A549 (cell line): ENCODE results near the gene CA10. TPM values are rescaled to one million over a fixed set of nuclear protein-coding genes. Genes with fewer than 3 reads are reported as not detected.

Experiments
- ATAC-seq, 2 experiments: fragments of 200-7000 bp in 1 of 2; fragments of >200 bp in 1 of 2; cut with Nextera tagmentation in 1 of 2; cut with Tn5 transposase in 1 of 2; 3 replicates each; pipeline versions ENCODE4 v1.8.0 to v1.9.1; 2018 to 2020; ENCODE audit warnings: mild to moderate bottlenecking in 1 of 2, moderate library complexity in 1 of 2
- CTCF ChIA-PET: fragments of 300-600 bp; sonication (Branson Sonifier 250); formaldehyde crosslinking; extraction: SDS; loops from one replicate; lab custom pipeline; 2021; ENCODE audit warnings: antibody characterized with exemption, inconsistent platforms; lab: Yijun Ruan, JAX
- POLR2A ChIA-PET: fragments of 350-600 bp; formaldehyde crosslinking; extraction: SDS; loops from one replicate; lab custom pipeline; 2021; ENCODE audit warnings: antibody characterized with exemption, inconsistent platforms; lab: Yijun Ruan, JAX
- DNase-seq, 2 experiments: peaks; one replicate each; pipeline versions ENCODE4 v3.0.0 to v3.0.0-alpha.2; 2011 to 2016; ENCODE audit warnings: low read depth in 1 of 2, low spot score in 1 of 2
- FAIRE-seq: peaks from 2 replicates; lab custom pipeline; 2011; peaks lifted over from hg19 to GRCh38; lab: Jason Lieb, UNC
- H3K27ac ChIP-seq, 2 experiments: fragments of >200 bp; sonication (Bioruptor Twin); formaldehyde crosslinking; 3 replicates each; pipeline ENCODE4 v1.5.1; 2016 to 2017
- H3K4me1 ChIP-seq: fragments of >200 bp; sonication (Bioruptor Twin); formaldehyde crosslinking; 3 replicates; pipeline ENCODE4 v1.6.1; 2016
- H3K4me2 ChIP-seq: fragments of >200 bp; sonication (Bioruptor Twin); formaldehyde crosslinking; 3 replicates; pipeline ENCODE4 v1.6.1; 2016
- H3K4me3 ChIP-seq: fragments of >200 bp; sonication (Bioruptor Twin); formaldehyde crosslinking; 3 replicates; pipeline ENCODE4 v1.5.1; 2016
- H3K9me3 ChIP-seq: fragments of >200 bp; sonication (Bioruptor Twin); formaldehyde crosslinking; 3 replicates; pipeline ENCODE4 v1.6.1; 2016
- BCL3 ChIP-seq: fragments of >200 bp; sonication (Bioruptor Twin); formaldehyde crosslinking; IDR thresholded peaks from 3 replicates; pipeline ENCODE4 v1.6.1; 2016
- CBX2 ChIP-seq: fragments of 200-600 bp; sonication (generic); IDR thresholded peaks from 2 replicates; pipeline ENCODE4 v1.6.1; 2016; ENCODE audit warnings: low read depth, mild to moderate bottlenecking, borderline replicate concordance
- CBX8 ChIP-seq: fragments of 200-600 bp; sonication (generic); IDR thresholded peaks from 2 replicates; pipeline ENCODE4 v1.6.1; 2016
- CEBPB ChIP-seq, 2 experiments: fragments of >200 bp in 1 of 2; sonication (Bioruptor Twin) in 1 of 2; formaldehyde crosslinking in 1 of 2; IDR thresholded peaks; 2 replicates each; pipeline ENCODE4 v1.6.1; 2012 to 2016
- CHD4 ChIP-seq: fragments of 200-600 bp; sonication (generic); IDR thresholded peaks from 2 replicates; pipeline ENCODE4 v1.6.1; 2016; ENCODE audit warnings: antibody characterized with exemption, mild to moderate bottlenecking, borderline replicate concordance
- EHMT2 ChIP-seq: fragments of 200-600 bp; sonication (generic); IDR thresholded peaks from 2 replicates; pipeline ENCODE4 v1.6.1; 2016; ENCODE audit warnings: antibody characterized with exemption, low read depth, mild to moderate bottlenecking, moderate library complexity
- FOSB ChIP-seq: fragments of 250-450 bp; sonication (Bioruptor Pico); IDR thresholded peaks from 2 replicates; pipeline ENCODE4 v1.5.0; 2020; ENCODE audit warnings: mild to moderate bottlenecking, moderate library complexity
- FOSL2 ChIP-seq, 2 experiments: fragments of 450-650 bp in 1 of 2; fragments of >200 bp in 1 of 2; sonication (Bioruptor Twin) in 1 of 2; formaldehyde crosslinking; IDR thresholded peaks; 2 replicates each; pipeline versions ENCODE4 v1.5.0 to v1.6.1; 2016 to 2020; ENCODE audit warnings: mild to moderate bottlenecking in 1 of 2, moderate library complexity in 1 of 2
- GATA3 ChIP-seq: IDR thresholded peaks from 2 replicates; pipeline ENCODE4 v1.6.1; 2012; ENCODE audit warnings: borderline replicate concordance
- HDAC2 ChIP-seq: fragments of 200-600 bp; sonication (generic); IDR thresholded peaks from 2 replicates; pipeline ENCODE4 v1.6.1; 2016
- HEYL ChIP-seq: fragments of 250-450 bp; sonication (Bioruptor Pico); IDR thresholded peaks from 2 replicates; pipeline ENCODE4 v1.8.0; 2021; ENCODE audit warnings: mild to moderate bottlenecking, moderate library complexity
- JUNB ChIP-seq: fragments of >200 bp; sonication (Bioruptor Twin); formaldehyde crosslinking; IDR thresholded peaks from 2 replicates; pipeline ENCODE4 v1.6.1; 2016
- MAX ChIP-seq: IDR thresholded peaks from 2 replicates; pipeline ENCODE4 v1.6.1; 2012
- NFE2L2 ChIP-seq: fragments of 150-350 bp; conservative IDR thresholded peaks from 2 replicates; pipeline ENCODE4 v1.6.1; 2014; ENCODE audit warnings: low read length
- NR3C1 ChIP-seq: fragments of >200 bp; sonication (Bioruptor Twin); formaldehyde crosslinking; IDR thresholded peaks from 3 replicates; pipeline ENCODE4 v1.6.1; 2017
- PBX3 ChIP-seq: IDR thresholded peaks from 2 replicates; pipeline ENCODE4 v1.6.1; 2012
- PHF8 ChIP-seq: fragments of 200-600 bp; sonication (generic); IDR thresholded peaks from 2 replicates; pipeline ENCODE4 v1.6.1; 2016; ENCODE audit warnings: low read depth, mild to moderate bottlenecking, antibody characterized with exemption, moderate library complexity, borderline replicate concordance
- POLR2AphosphoS2 ChIP-seq: conservative IDR thresholded peaks from 2 replicates; pipeline ENCODE4 v1.6.1; 2012; ENCODE audit warnings: low read length, improper control_type of control experiment, inconsistent platforms
- RARB ChIP-seq: fragments of 250-450 bp; sonication (Bioruptor Pico); IDR thresholded peaks from 2 replicates; pipeline ENCODE4 v1.8.0; 2021; ENCODE audit warnings: mild to moderate bottlenecking, moderate library complexity
- REST ChIP-seq: fragments of 200-600 bp; sonication (generic); IDR thresholded peaks from 2 replicates; pipeline ENCODE4 v1.6.1; 2016; ENCODE audit warnings: antibody characterized with exemption, mild to moderate bottlenecking, moderate library complexity
- RNF2 ChIP-seq: fragments of 200-600 bp; sonication (generic); IDR thresholded peaks from 2 replicates; pipeline ENCODE4 v1.6.1; 2016; ENCODE audit warnings: low read depth, mild to moderate bottlenecking, antibody characterized with exemption, moderate library complexity, borderline replicate concordance
- SREBF2 ChIP-seq: fragments of 450-650 bp; IDR thresholded peaks from 2 replicates; pipeline ENCODE4 v1.6.1; 2014; ENCODE audit warnings: mild to moderate bottlenecking, moderate library complexity
- TP53 ChIP-seq: fragments of 250-450 bp; sonication (Bioruptor Pico); IDR thresholded peaks from 2 replicates; pipeline ENCODE4 v1.5.0; 2021; ENCODE audit warnings: mild to moderate bottlenecking, moderate library complexity
- USF2 ChIP-seq: fragments of 450-650 bp; IDR thresholded peaks from 2 replicates; pipeline ENCODE4 v1.6.1; 2014; ENCODE audit warnings: antibody characterized with exemption
- ZNF302 ChIP-seq: fragments of 250-450 bp; sonication (Bioruptor Pico); IDR thresholded peaks from 2 replicates; pipeline ENCODE4 v1.9.0; 2021; ENCODE audit warnings: inconsistent platforms, mild to moderate bottlenecking, moderate library complexity
- ZSCAN20 ChIP-seq: fragments of 250-450 bp; sonication (Bioruptor Pico); IDR thresholded peaks from 2 replicates; pipeline ENCODE4 v1.8.0; 2022; ENCODE audit warnings: mild to moderate bottlenecking, moderate library complexity
- WGBS: methylation state at CpG from one replicate; pipeline ENCODE4 v1.1.6; 2017; ENCODE audit errors: missing lambda C conversion rate; 5-methylcytosine and 5-hydroxymethylcytosine counted together
- polyA plus RNA-seq, 4 experiments: library from polyadenylated mRNA; depleted of rRNA in 3 of 4; stranded (reverse); fragments of >200 nt; fragmentation: RNase III in 1 of 4; extraction: RNeasy Plus Mini Kit Qiagen cat#74134 plus additional on column Dnase treatment in 1 of 4; gene quantifications; 2 replicates in 3 of 4; 3 replicates in 1 of 4; pipeline ENCODE4 v1.2.3, GENCODE V29; 2011 to 2017

The CA10 gene
- polyA plus RNA-seq, 2 of the 4 experiments (the other 2 are of a cell fraction): not detected

GRCh38 chr17:52155301-52155700 lies 3.2 kb downstream of the CA10 start:
- no peak overlapping the region for H3K4me2 ChIP-seq
- ATAC-seq (no peak), FAIRE-seq (no peak), DNase-seq (no peak)
- POLR2A ChIA-PET: no interaction called here
- CTCF ChIA-PET: no interaction called here
- no peak for TF ChIP-seq CBX2
- no peak for TF ChIP-seq JUNB
- TF ChIP-seq USF2: no peak
- no peak for TF ChIP-seq RARB (CRISPR knock-in tag)
- no peak for TF ChIP-seq GATA3
- TF ChIP-seq SREBF2: no peak
- TF ChIP-seq BCL3: no peak
- TF ChIP-seq ZSCAN20 (CRISPR knock-in tag): no peak
- TF ChIP-seq ZNF302 (CRISPR knock-in tag): no peak
- no peak for TF ChIP-seq PHF8
- TF ChIP-seq CBX8: no peak
- no peak for TF ChIP-seq RNF2
- no peak for TF ChIP-seq MAX
- no peak for TF ChIP-seq POLR2AphosphoS2
- TF ChIP-seq HDAC2: no peak
- no peak for TF ChIP-seq HEYL (CRISPR knock-in tag)
- no peak overlapping the region for H3K27ac ChIP-seq
- H3K4me1 ChIP-seq: no peaks in the 10 kb centered on the region
- H3K4me3 ChIP-seq: no peak overlapping the region
- H3K9me3 ChIP-seq: no peaks in the 10 kb centered on the region

GRCh38 chr17:52154466-52154865 lies 4.0 kb downstream of the CA10 start:
- TF ChIP-seq FOSL2 (IDR thresholded peaks at IDR 0.05) (no peak), FOSL2 (CRISPR knock-in tag; IDR thresholded peaks at IDR 0.05) (no peak), NR3C1 (no peak), NFE2L2 (no peak)
- Histone ChIP-seq H3K27ac (no peak overlapping the region), H3K4me1 (no peaks in the 10 kb centered on the region), H3K9me3 (no peaks in the 10 kb centered on the region), H3K4me2 (no peak overlapping the region), H3K4me3 (no peak overlapping the region)
- ChIA-PET POLR2A (no interaction called here), CTCF (no interaction called here)
- FAIRE-seq (no peak), ATAC-seq (no peak), DNase-seq (no peak)
- 8% methylated on average over 4 of the region's 4 CpGs for WGBS

GRCh38 chr17:52150935-52151334 lies 7.6 kb downstream of the CA10 start:
- ChIA-PET POLR2A (no interaction called here), CTCF (no interaction called here)
- DNase-seq (no peak), ATAC-seq (no peak), FAIRE-seq (no peak)
- WGBS: under 1% methylated on average over 2 of the region's 2 CpGs
- TF ChIP-seq CHD4 (no peak), CEBPB (IDR thresholded peaks at IDR 0.05) (no peak), EHMT2 (no peak), FOSB (CRISPR knock-in tag) (no peak), TP53 (CRISPR knock-in tag) (no peak), PHF8 (no peak), REST (no peak), PBX3 (no peak)
- H3K4me3 ChIP-seq: no peak overlapping the region
- H3K9me3 ChIP-seq: no peaks in the 10 kb centered on the region
- H3K4me2 ChIP-seq: no peak overlapping the region
- H3K4me1 ChIP-seq: no peaks in the 10 kb centered on the region
- H3K27ac ChIP-seq: no peak overlapping the region
